ENCODE results near the gene ZNF608.

Gene ZNF608

GRCh38 chr5:124725040-124725434 is 21.4 kb downstream of the ZNF608 start:
- POLR2A ChIA-PET: no interaction called here
- CTCF ChIA-PET: no interaction called here
- no peak for TF ChIP-seq CTCF (IDR thresholded peaks at IDR 0.05; ENCODE audit: insufficient read depth, low read length, missing control alignments)
- no peak for DNase-seq (ENCODE audit: low read depth, low spot score)
- no peak overlapping the region for H3K4me3 ChIP-seq (ENCODE audit: low read depth, low read length)

GRCh38 chr5:124724357-124725039 is 21.9 kb downstream of the ZNF608 start:
- POLR2A ChIA-PET: no interaction called here
- H3K4me3 ChIP-seq (ENCODE audit: low read depth, low read length): no peak overlapping the region
- no peak for DNase-seq (ENCODE audit: low read depth, low spot score)
- CTCF ChIA-PET: no interaction called here
- TF ChIP-seq CTCF (IDR thresholded peaks at IDR 0.05; ENCODE audit: insufficient read depth, low read length, missing control alignments): no peak

GRCh38 chr5:124721229-124721735 is 25.2 kb downstream of the ZNF608 start:
- ChIA-PET CTCF (no interaction called here), POLR2A (no interaction called here)
- DNase-seq (ENCODE audit: low read depth, low spot score): no peak

GRCh38 chr5:124720593-124720992 is 25.8 kb downstream of the ZNF608 start:
- no peak for TF ChIP-seq CTCF (IDR thresholded peaks at IDR 0.05; ENCODE audit: insufficient read depth, low read length, missing control alignments)
- CTCF ChIA-PET: no interaction called here

More at GRCh38 chr5:124721229-124721735, 25.2 kb downstream of the ZNF608 start:
- no peak for TF ChIP-seq CTCF (IDR thresholded peaks at IDR 0.05; ENCODE audit: insufficient read depth, low read length, missing control alignments)
- H3K4me3 ChIP-seq (ENCODE audit: low read depth, low read length): no peak overlapping the region

GRCh38 chr5:124719113-124719967 is 27.1 kb downstream of the ZNF608 start:
- no peak for DNase-seq (ENCODE audit: low read depth, low spot score)
- POLR2A ChIA-PET: no interaction called here
- H3K4me3 ChIP-seq (ENCODE audit: low read depth, low read length): no peak overlapping the region
- no peak for TF ChIP-seq CTCF (IDR thresholded peaks at IDR 0.05; ENCODE audit: insufficient read depth, low read length, missing control alignments)
- CTCF ChIA-PET: no interaction called here

More at GRCh38 chr5:124720593-124720992, 25.8 kb downstream of the ZNF608 start:
- no peak overlapping the region for H3K4me3 ChIP-seq (ENCODE audit: low read depth, low read length)
- POLR2A ChIA-PET: no interaction called here
- no peak for DNase-seq (ENCODE audit: low read depth, low spot score)

GRCh38 chr5:124718380-124718789 is 28.1 kb downstream of the ZNF608 start:
- H3K4me3 ChIP-seq (ENCODE audit: low read depth, low read length): no peak overlapping the region
- ChIA-PET CTCF (no interaction called here), POLR2A (no interaction called here)
- no peak for TF ChIP-seq CTCF (IDR thresholded peaks at IDR 0.05; ENCODE audit: insufficient read depth, low read length, missing control alignments)
- DNase-seq (ENCODE audit: low read depth, low spot score): no peak

All from AG04449 (cell line).